Astrocyte of the spinal cord (primary cell): ENCODE data around the gene GTF2A2.

ENCODE experiments used
- DNase-seq: peaks from one replicate; pipeline ENCODE4 v3.0.0; 2011; ENCODE audit warnings: low read depth, low spot score
- H3K4me3 ChIP-seq: 2 replicates; pipeline ENCODE4 v1.5.1; 2011; ENCODE audit warnings: low read depth, mild to moderate bottlenecking, low read length, moderate library complexity
- in situ Hi-C: cut with HindIII; loops from 2 replicates; pipeline ENCODE4 v1.10.0; 2017; ENCODE audit warnings: low sequenced_read_pairs
- TF ChIP-seq, protein P1 (sequence below): IDR thresholded peaks from 2 replicates; pipeline ENCODE4 v1.5.1; 2012; ENCODE audit warnings: low read depth, mild to moderate bottlenecking, low read length, inconsistent platforms

Gene GTF2A2

GRCh38 chr15:59676565-59676964, 19.2 kb upstream of the GTF2A2 start:
- no peak for DNase-seq
- in situ Hi-C loops, result no loop called here
- TF ChIP-seq, protein P1, sequence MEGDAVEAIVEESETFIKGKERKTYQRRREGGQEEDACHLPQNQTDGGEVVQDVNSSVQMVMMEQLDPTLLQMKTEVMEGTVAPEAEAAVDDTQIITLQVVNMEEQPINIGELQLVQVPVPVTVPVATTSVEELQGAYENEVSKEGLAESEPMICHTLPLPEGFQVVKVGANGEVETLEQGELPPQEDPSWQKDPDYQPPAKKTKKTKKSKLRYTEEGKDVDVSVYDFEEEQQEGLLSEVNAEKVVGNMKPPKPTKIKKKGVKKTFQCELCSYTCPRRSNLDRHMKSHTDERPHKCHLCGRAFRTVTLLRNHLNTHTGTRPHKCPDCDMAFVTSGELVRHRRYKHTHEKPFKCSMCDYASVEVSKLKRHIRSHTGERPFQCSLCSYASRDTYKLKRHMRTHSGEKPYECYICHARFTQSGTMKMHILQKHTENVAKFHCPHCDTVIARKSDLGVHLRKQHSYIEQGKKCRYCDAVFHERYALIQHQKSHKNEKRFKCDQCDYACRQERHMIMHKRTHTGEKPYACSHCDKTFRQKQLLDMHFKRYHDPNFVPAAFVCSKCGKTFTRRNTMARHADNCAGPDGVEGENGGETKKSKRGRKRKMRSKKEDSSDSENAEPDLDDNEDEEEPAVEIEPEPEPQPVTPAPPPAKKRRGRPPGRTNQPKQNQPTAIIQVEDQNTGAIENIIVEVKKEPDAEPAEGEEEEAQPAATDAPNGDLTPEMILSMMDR, result no peak
- H3K4me3 ChIP-seq, result no peak overlapping the region

GRCh38 chr15:59674361-59674877, 17.1 kb upstream of the GTF2A2 start:
- no peak for DNase-seq
- in situ Hi-C loops, result no loop called here
- no peak overlapping the region for H3K4me3 ChIP-seq
- TF ChIP-seq, protein P1, result no peak

GRCh38 chr15:59668556-59668955, 11.2 kb upstream of the GTF2A2 start:
- TF ChIP-seq, protein P1, result no peak
- no peak for DNase-seq
- no peak overlapping the region for H3K4me3 ChIP-seq
- in situ Hi-C loops, result no loop called here

DNA sequence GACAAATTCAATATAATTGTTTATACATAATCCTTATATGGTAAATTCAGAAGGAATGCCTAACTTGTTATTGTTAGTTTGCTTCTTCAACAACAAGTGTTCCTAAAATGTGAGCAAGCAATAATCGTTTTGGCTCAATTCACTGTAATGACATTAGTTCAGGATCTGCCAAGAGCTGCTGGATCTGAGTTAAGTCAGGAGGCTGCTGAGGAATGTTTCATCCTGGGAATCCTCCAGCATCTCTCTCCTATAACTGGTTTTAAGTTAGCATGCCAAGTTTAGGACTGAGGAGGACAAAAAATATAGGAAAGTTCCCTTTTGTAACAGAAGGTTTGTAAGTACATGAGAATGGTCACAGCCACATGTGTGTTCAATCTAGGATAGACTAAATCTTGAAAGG, 4.9 kb upstream of the GTF2A2 start:
- no peak overlapping the region for H3K4me3 ChIP-seq
- TF ChIP-seq, protein P1, result no peak
- in situ Hi-C loops, result no loop called here
- no peak for DNase-seq

DNA sequence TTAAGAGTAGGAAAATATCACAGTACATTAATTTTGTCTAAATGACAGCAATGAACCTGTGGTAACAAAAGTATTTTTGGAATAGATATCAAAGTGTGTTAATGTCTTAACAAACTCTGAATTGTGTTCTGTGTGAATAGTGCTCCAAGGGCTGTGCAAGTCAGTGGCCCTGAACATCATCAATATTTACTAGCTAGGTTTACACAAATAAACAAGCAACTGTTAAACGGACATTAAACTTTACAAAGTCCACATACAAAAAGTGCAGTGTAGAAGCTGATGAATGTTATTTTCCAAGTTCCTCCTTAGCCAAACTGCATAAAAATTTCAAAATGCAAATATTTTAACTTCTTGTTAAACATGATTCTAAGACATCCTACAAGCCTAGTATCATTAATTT, 2.1 kb upstream of the GTF2A2 start:
- DNase-seq, result no peak
- TF ChIP-seq, protein P1, result no peak
- in situ Hi-C loops, result no loop called here
- no peak overlapping the region for H3K4me3 ChIP-seq

DNA sequence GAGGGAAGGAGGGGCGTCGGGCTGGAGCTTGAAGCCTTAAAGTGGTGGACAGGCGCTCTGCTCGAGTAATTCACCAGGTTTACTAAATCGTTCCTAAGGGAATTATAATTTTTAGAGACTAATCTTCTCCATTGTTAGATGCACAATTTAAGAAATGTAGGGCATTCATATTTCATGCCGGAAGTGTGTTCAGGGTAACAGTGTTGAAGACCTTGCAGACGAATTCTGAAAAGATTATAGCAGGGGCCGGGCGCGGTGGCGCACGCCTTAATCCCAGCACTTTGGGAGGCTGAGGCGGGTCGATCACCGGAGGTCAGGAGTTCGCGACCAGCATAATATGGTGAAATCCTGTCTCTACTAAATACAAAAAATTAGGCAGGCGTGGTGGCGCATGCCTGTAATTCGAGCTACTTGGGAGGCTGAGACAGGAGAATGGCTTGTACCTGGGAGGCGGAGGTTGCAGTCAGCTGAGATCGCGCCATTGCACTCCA, 365 bp upstream of the GTF2A2 start:
- TF ChIP-seq, protein P1, result no peak
- in situ Hi-C loops, result no loop called here
- no peak for DNase-seq
- peak overlapping the region; percentile 80 for H3K4me3 ChIP-seq
